Astrocyte (in vitro differentiated cells and primary cell): ENCODE data around the gene STK24. TPM values are rescaled to one million over a fixed set of nuclear protein-coding genes. Genes with fewer than 3 reads are reported as not detected.
A peak's percentile ranks its signal among the peaks of the same experiment; 100 is the strongest.

Experiments used
- DNase-seq: peaks from one replicate; pipeline ENCODE4 v3.0.0-alpha.2; 2010; ENCODE audit warnings: low read depth
- FAIRE-seq: peaks from 2 replicates; lab custom pipeline; 2011; peaks lifted over from hg19 to GRCh38; lab: Jason Lieb, UNC
- H2AFZ ChIP-seq: 2 replicates; pipeline ENCODE4 v1.6.0; 2012; ENCODE audit warnings: low read depth, low read length, inconsistent platforms
- H3K27ac ChIP-seq: 2 replicates; pipeline ENCODE4 v1.5.1; 2011; ENCODE audit warnings: low read depth, low read length, inconsistent platforms
- H3K27me3 ChIP-seq: 2 replicates; pipeline ENCODE4 v1.6.0; 2011; ENCODE audit warnings: low read length, inconsistent platforms; ENCODE audit not compliant: insufficient read depth
- H3K36me3 ChIP-seq: 2 replicates; pipeline ENCODE4 v1.5.1; 2011; ENCODE audit warnings: low read length, inconsistent platforms; ENCODE audit not compliant: insufficient read depth
- H3K4me1 ChIP-seq: 2 replicates; pipeline ENCODE4 v1.5.1; 2011; ENCODE audit warnings: low read length, inconsistent platforms; ENCODE audit not compliant: insufficient read depth
- H3K4me2 ChIP-seq: 2 replicates; pipeline ENCODE4 v1.6.0; 2012; ENCODE audit warnings: low read length, inconsistent platforms
- H3K4me3 ChIP-seq: 2 replicates; pipeline ENCODE4 v1.5.1; 2011; ENCODE audit warnings: low read depth, mild to moderate bottlenecking, low read length, inconsistent platforms; ENCODE audit not compliant: insufficient read depth
- H3K79me2 ChIP-seq: 2 replicates; pipeline ENCODE4 v1.6.0; 2012; ENCODE audit warnings: mild to moderate bottlenecking, low read length, inconsistent platforms; ENCODE audit not compliant: insufficient read depth
- H3K9ac ChIP-seq: 2 replicates; pipeline ENCODE4 v1.6.0; 2012; ENCODE audit warnings: mild to moderate bottlenecking, low read length, inconsistent platforms
- H3K9me3 ChIP-seq: 2 replicates; pipeline ENCODE4 v1.5.1; 2012; ENCODE audit warnings: low read depth, mild to moderate bottlenecking, low read length, inconsistent platforms; ENCODE audit not compliant: insufficient read depth
- H4K20me1 ChIP-seq: 2 replicates; pipeline ENCODE4 v1.6.0; 2012; ENCODE audit warnings: low read length, inconsistent platforms; ENCODE audit not compliant: insufficient read depth
- H3K27ac Mint-ChIP-seq: one replicate; pipeline ENCODE4 v1.8.0; 2021; ENCODE audit warnings: mild to moderate bottlenecking, mixed read lengths; ENCODE audit not compliant: unreplicated experiment
- H3K27me3 Mint-ChIP-seq: one replicate; pipeline ENCODE4 v1.8.0; 2021; ENCODE audit warnings: low read depth, mixed read lengths; ENCODE audit not compliant: unreplicated experiment
- H3K36me3 Mint-ChIP-seq: one replicate; pipeline ENCODE4 v1.8.0; 2021; ENCODE audit warnings: low read depth, mixed read lengths; ENCODE audit not compliant: unreplicated experiment
- H3K4me1 Mint-ChIP-seq: one replicate; pipeline ENCODE4 v1.8.0; 2021; ENCODE audit warnings: low read depth, mixed read lengths; ENCODE audit not compliant: unreplicated experiment
- H3K4me3 Mint-ChIP-seq: one replicate; pipeline ENCODE4 v1.8.0; 2021; ENCODE audit warnings: mild to moderate bottlenecking, moderate library complexity, mixed read lengths; ENCODE audit not compliant: unreplicated experiment
- H3K9me3 Mint-ChIP-seq: one replicate; pipeline ENCODE4 v1.8.0; 2021; ENCODE audit warnings: mild to moderate bottlenecking, mixed read lengths; ENCODE audit not compliant: unreplicated experiment
- EZH2 ChIP-seq: IDR thresholded peaks from 2 replicates; pipeline ENCODE4 v1.6.1; 2012; ENCODE audit warnings: mild to moderate bottlenecking, low read length, inconsistent platforms; ENCODE audit not compliant: insufficient read depth
- total RNA-seq: library from RNA; stranded (reverse); gene quantifications from 2 replicates; pipeline ENCODE4 v1.2.1, GENCODE V29; 2021
- TF ChIP-seq, protein P1 (sequence below): IDR thresholded peaks from 2 replicates; pipeline ENCODE4 v1.5.1; 2011; ENCODE audit warnings: low read depth, mild to moderate bottlenecking, inconsistent platforms, low read length, moderate library complexity; ENCODE audit not compliant: insufficient read depth

The STK24 gene
- total RNA-seq, 1 donor from 2014 or later, result 96.1 TPM

DNA sequence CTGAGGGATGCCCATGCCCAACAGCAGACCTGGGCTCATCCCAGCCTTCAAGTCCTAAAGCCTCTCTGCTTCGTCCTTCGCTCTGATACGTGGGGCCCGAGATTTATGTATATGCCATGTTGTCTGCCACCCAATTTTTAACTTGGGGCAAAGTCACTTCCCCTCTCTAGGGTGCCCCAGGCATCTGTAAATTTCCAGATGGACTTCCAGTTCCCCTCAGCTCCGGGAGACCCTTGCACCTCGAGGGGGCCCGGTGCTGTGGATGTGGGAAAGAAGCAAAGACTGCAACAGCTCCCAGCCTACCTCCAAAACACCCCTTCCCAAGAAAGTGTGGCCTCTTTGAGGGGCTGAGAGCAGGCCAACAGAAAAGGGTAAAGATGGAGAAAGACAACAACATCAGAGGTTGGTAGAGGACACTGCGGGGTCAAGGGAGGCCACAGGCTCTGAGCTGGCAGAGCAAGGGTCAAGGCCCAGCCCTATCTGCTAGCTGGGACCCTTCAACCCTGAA, 97.4 kb downstream of the STK24 start:
- Histone ChIP-seq H3K4me1 (peaks cover 73% of the 10 kb centered on the region), H3K27ac (no peak overlapping the region), H3K9ac (no peak overlapping the region), H2AFZ (no peak overlapping the region), H3K9me3 (no peaks in the 10 kb centered on the region), H3K36me3 (no peaks in the 10 kb centered on the region), H3K27me3 (no peaks in the 10 kb centered on the region), H4K20me1 (peaks cover 11% of the 10 kb centered on the region), H3K4me2 (no peak overlapping the region), H3K79me2 (peaks cover 80% of the 10 kb centered on the region), H3K4me3 (no peak overlapping the region)
- H3K4me1 Mint-ChIP-seq, result peaks cover 68% of the 10 kb centered on the region
- H3K27ac Mint-ChIP-seq, result peak overlapping the region; percentile 60
- no peaks in the 10 kb centered on the region for H3K27me3 Mint-ChIP-seq
- H3K4me3 Mint-ChIP-seq, result peak overlapping the region; percentile 29
- H3K36me3 Mint-ChIP-seq, result peaks cover 4% of the 10 kb centered on the region
- no peak for FAIRE-seq
- TF ChIP-seq EZH2, result no peak
- TF ChIP-seq, protein P1, sequence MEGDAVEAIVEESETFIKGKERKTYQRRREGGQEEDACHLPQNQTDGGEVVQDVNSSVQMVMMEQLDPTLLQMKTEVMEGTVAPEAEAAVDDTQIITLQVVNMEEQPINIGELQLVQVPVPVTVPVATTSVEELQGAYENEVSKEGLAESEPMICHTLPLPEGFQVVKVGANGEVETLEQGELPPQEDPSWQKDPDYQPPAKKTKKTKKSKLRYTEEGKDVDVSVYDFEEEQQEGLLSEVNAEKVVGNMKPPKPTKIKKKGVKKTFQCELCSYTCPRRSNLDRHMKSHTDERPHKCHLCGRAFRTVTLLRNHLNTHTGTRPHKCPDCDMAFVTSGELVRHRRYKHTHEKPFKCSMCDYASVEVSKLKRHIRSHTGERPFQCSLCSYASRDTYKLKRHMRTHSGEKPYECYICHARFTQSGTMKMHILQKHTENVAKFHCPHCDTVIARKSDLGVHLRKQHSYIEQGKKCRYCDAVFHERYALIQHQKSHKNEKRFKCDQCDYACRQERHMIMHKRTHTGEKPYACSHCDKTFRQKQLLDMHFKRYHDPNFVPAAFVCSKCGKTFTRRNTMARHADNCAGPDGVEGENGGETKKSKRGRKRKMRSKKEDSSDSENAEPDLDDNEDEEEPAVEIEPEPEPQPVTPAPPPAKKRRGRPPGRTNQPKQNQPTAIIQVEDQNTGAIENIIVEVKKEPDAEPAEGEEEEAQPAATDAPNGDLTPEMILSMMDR, result no peak
- no peaks in the 10 kb centered on the region for H3K9me3 Mint-ChIP-seq
- no peak for DNase-seq

GRCh38 chr13:98478189-98479129, 98.4 kb downstream of the STK24 start:
- no peaks in the 10 kb centered on the region for H3K9me3 Mint-ChIP-seq
- H3K36me3 Mint-ChIP-seq, result peaks cover 4% of the 10 kb centered on the region
- Histone ChIP-seq H3K27ac (peak overlapping the region; percentile 44), H4K20me1 (peaks cover under 1% of the 10 kb centered on the region), H3K4me1 (peaks cover 63% of the 10 kb centered on the region), H3K79me2 (peaks cover 70% of the 10 kb centered on the region), H3K9ac (peak overlapping the region; percentile 12), H3K9me3 (no peaks in the 10 kb centered on the region), H2AFZ (no peak overlapping the region), H3K27me3 (no peaks in the 10 kb centered on the region), H3K4me2 (peak overlapping the region; percentile 53), H3K36me3 (no peaks in the 10 kb centered on the region), H3K4me3 (peak overlapping the region; percentile 21)
- H3K4me1 Mint-ChIP-seq, result peaks cover 59% of the 10 kb centered on the region
- DNase-seq, result peak; percentile 84
- no peaks in the 10 kb centered on the region for H3K27me3 Mint-ChIP-seq
- peak overlapping the region; percentile 66 for H3K4me3 Mint-ChIP-seq
- no peak for FAIRE-seq
- peak overlapping the region; percentile 85 for H3K27ac Mint-ChIP-seq
- TF ChIP-seq, protein P1, result no peak
- no peak for TF ChIP-seq EZH2
